IPS-NIHi7 (cell line): ENCODE data around the gene FAM32A.
A peak's percentile ranks its signal among the peaks of the same experiment; 100 is the strongest.

Experiments used
- DNase-seq: peaks from one replicate; pipeline ENCODE4 v3.0.0; 2012; ENCODE audit warnings: mixed read lengths; ENCODE audit errors: extremely low spot score

Gene FAM32A

GRCh38 chr19:16224293-16225045, 39.3 kb downstream of the FAM32A start:
- DNase-seq: no peak

GRCh38 chr19:16225279-16226183, 40.3 kb downstream of the FAM32A start:
- DNase-seq: no peak

GRCh38 chr19:16226184-16226591, 41.0 kb downstream of the FAM32A start:
- no peak for DNase-seq

DNA sequence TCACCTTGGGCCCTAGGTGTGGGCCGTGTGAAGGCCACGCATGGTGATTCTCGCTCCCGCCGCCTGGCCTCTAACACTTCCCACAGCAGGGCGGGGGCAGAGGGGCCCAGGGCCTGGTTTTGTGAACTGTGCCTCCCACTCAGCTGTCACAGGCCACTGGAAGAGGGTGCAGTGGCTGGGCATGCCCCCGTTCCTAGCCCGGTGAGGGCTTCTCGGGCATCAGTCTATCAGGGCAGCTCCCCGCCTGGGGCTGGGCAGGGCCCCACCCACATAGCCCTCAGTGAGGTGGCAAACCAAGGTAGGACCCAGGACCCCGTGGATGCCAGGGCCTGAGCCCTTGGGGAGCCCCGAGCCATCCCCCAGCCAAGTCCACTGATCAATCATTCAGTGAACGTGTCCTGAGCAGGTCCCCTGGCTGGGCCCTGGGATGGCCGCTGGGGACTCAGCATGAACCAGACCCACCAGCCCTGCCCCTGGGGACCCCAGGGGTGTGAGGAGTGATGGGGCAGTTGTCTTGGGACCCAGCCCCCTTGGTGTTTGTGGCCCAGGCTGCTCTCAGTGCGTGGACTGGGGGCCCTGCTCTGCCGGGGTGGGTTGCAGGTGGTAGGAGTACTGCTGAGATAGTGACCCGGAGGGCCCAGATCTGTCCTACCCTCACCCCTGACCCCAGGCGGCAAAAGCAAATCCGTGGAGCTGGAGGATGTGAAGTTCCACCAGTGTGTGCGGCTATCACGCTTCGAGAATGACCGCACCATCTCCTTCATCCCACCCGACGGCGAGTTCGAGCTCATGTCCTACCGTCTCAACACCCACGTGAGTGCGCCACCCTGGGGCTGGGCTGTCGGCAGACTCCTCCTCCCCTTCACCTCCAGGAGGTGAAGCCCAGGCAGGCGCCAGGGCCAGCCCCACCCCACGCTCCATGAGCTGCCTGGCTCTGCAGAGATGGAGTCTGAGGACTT, 41.9 kb downstream of the FAM32A start:
- no peak for DNase-seq

DNA sequence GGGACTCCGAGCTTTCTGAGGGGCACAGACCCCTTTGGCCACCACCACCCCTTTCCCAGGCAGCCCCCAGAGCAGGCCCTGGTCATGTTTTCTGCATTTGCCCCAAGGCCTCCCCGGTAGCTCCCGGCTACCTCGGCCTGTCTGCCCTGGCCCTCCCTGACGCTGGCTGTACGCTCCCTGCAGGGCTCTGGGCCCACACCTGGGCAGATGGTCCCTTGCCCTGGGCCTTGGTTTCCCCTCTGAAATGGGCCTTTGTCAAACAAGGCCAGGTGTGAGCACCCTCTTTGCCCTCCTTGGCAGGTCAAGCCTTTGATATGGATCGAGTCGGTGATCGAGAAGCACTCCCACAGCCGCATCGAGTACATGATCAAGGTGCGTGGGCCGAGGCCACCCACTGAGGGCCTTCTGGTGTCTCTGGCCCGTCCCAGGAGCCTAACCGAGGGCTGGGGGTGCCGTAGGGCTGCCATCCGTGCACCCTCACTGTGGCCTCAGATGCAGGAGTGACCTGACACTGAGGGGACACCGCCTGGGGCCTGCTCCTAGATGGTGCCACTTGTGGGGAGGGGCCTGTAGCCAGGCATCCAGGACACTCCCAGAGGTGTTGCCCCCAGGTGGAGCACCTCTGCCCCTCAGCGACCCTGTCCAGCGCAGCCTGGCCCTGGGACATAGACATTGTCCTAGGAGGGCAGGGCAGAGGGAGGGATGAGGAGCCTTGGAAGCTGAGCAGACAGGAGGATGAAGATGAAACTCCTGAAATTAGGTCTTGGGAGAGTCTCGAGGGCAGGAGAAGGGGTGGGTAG, 42.8 kb downstream of the FAM32A start:
- DNase-seq: peak; percentile 6

DNA sequence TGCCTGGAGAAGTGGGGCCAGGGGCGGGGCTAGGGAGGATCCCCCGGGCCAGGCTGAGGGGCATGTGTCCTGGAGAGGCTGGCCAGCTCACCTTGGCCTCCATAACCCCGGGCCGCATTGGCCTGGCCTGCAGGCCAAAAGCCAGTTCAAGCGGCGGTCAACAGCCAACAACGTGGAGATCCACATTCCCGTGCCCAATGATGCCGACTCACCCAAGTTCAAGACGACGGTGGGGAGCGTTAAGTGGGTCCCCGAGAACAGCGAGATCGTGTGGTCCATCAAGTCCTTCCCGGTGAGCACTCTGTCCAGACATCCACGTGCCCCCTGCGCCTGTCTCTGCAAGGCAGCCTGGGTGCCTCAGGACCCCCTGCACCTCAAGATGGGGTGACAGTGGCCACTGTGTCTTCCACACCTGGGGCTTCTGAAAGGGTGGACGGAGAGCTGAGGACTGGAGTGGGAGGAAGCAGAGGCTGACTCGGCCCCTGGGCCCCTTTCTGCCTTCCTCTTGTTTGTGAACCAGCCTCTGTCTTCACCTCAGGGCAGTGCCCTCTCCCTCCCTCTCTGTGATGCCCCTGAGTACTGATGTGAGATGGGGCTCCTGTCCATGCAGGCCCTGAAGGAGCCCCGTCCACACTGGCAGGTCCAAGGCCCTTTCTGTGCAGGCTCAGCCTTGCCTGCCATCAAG, 43.6 kb downstream of the FAM32A start:
- peak; percentile 4 for DNase-seq

GRCh38 chr19:16229322-16229641, 44.1 kb downstream of the FAM32A start:
- DNase-seq: peak; percentile 7

GRCh38 chr19:16232127-16232526, 46.9 kb downstream of the FAM32A start:
- no peak for DNase-seq

DNA sequence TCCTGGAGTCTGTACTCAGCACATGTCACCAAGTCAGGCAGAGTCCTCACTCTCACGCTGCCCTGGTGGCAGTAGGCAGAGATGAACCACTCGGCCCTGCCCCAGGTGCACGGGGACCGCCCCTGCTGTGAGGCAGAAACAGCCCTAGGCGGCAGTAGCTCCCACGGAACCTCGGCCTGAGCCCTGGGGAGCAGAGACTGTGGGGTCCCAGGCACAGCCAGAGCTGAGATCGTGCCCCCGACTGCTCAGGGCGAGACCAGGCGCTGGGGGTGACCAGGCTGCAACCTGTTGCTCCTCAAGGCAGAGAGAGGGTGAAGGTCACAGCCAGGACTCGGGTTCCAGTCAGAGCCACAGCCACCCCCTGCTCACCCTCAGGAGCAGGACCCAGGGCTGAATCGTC, 47.4 kb downstream of the FAM32A start:
- DNase-seq: no peak

DNA sequence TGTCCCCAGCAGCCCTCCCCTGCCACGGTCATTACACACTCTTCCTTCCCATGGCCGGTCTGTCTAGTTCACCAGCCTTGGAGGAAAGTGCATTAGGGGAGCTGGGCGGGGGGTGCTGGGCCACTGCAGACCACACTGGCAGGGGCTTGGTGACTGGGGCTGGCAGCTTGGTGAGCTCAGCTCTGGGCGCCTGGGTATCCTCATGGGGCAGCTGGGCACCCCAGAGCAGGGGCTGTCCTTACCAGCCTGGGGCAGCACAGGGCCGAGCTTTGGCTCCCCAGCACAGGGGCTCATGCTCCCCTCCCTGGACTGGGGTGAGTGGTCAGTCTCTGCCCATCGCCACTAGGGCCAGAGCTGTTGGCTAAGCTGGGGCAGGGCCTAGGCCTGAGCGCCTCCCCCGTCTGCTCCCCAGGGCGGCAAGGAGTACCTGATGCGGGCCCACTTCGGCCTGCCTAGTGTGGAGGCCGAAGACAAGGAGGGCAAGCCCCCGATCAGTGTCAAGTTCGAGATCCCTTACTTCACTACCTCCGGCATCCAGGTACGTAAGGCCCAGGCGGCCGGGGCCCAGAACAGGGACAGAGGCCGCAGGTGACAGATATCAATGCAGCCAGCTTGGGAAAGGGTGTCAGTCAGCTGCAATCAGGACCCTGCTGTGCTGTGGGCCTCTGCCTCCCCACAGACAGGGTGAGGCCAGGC, 48.0 kb downstream of the FAM32A start:
- DNase-seq: no peak

- DNase-seq: no peak
These were observed 48.8 kb downstream of the FAM32A start for GRCh38 chr19:16233836-16234551.

- no peak for DNase-seq
These were observed 49.6 kb downstream of the FAM32A start for GRCh38 chr19:16234552-16235445.

GRCh38 chr19:16235811-16236652, 50.8 kb downstream of the FAM32A start:
- peak; percentile 11 for DNase-seq
